ENCODE data around the gene ERN1. TPM values are rescaled to one million over a fixed set of nuclear protein-coding genes. Genes with fewer than 3 reads are reported as not detected.

ERN1 gene
- total RNA-seq, 1 donor from 2014 or later = 20.6 TPM

- no peaks in the 10 kb centered on the region for H3K27me3 Mint-ChIP-seq (ENCODE audit: low read depth)
- H3K27ac Mint-ChIP-seq = peak overlapping the region; percentile 64
- peaks cover 80% of the 10 kb centered on the region for H3K4me1 Mint-ChIP-seq
- TF ChIP-seq CTCF (IDR thresholded peaks at IDR 0.05; ENCODE audit: unreplicated experiment) = no peak
- H3K36me3 Mint-ChIP-seq = peaks cover 13% of the 10 kb centered on the region
- no peaks in the 10 kb centered on the region for H3K9me3 Mint-ChIP-seq
- no peak for DNase-seq (ENCODE audit: low spot score in 2 of 2, unreplicated experiment in 2 of 2)
- H3K4me3 Mint-ChIP-seq = no peak overlapping the region
These were observed 26.7 kb upstream of the ERN1 start for GRCh38 chr17:64156670-64157069.

- Mint-ChIP-seq H3K4me3 (no peak overlapping the region), H3K27ac (peak overlapping the region; percentile 69), H3K4me1 (peaks cover 75% of the 10 kb centered on the region), H3K36me3 (peaks cover 13% of the 10 kb centered on the region), H3K27me3 (ENCODE audit: low read depth) (no peaks in the 10 kb centered on the region), H3K9me3 (no peaks in the 10 kb centered on the region)
- no peak for TF ChIP-seq CTCF (IDR thresholded peaks at IDR 0.05; ENCODE audit: unreplicated experiment)
- no peak for DNase-seq (ENCODE audit: low spot score in 2 of 2, unreplicated experiment in 2 of 2)
These were observed 26.0 kb upstream of the ERN1 start for GRCh38 chr17:64155751-64156544.

- Mint-ChIP-seq H3K27ac (peak overlapping the region; percentile 76), H3K36me3 (peaks cover 13% of the 10 kb centered on the region), H3K9me3 (no peaks in the 10 kb centered on the region), H3K27me3 (ENCODE audit: low read depth) (no peaks in the 10 kb centered on the region), H3K4me3 (no peak overlapping the region), H3K4me1 (peaks cover 69% of the 10 kb centered on the region)
- TF ChIP-seq CTCF (IDR thresholded peaks at IDR 0.05; ENCODE audit: unreplicated experiment) = no peak
- DNase-seq (ENCODE audit: low spot score in 2 of 2, unreplicated experiment in 2 of 2) = no peak
These were observed 25.2 kb upstream of the ERN1 start for GRCh38 chr17:64155129-64155528.

GRCh38 chr17:64154717-64155116, 24.8 kb upstream of the ERN1 start:
- H3K36me3 Mint-ChIP-seq = peaks cover 13% of the 10 kb centered on the region
- H3K27me3 Mint-ChIP-seq (ENCODE audit: low read depth) = no peaks in the 10 kb centered on the region
- no peak overlapping the region for H3K4me3 Mint-ChIP-seq
- H3K4me1 Mint-ChIP-seq = peaks cover 66% of the 10 kb centered on the region
- no peak for DNase-seq (ENCODE audit: low spot score in 2 of 2, unreplicated experiment in 2 of 2)
- H3K27ac Mint-ChIP-seq = peak overlapping the region; percentile 76
- TF ChIP-seq CTCF (IDR thresholded peaks at IDR 0.05; ENCODE audit: unreplicated experiment) = no peak
- no peaks in the 10 kb centered on the region for H3K9me3 Mint-ChIP-seq

- DNase-seq (ENCODE audit: low spot score in 2 of 2, unreplicated experiment in 2 of 2) = no peak
- Mint-ChIP-seq H3K27ac (peak overlapping the region; percentile 76), H3K27me3 (ENCODE audit: low read depth) (no peaks in the 10 kb centered on the region), H3K36me3 (peaks cover 13% of the 10 kb centered on the region), H3K4me1 (peaks cover 61% of the 10 kb centered on the region), H3K9me3 (no peaks in the 10 kb centered on the region), H3K4me3 (no peak overlapping the region)
- TF ChIP-seq CTCF (IDR thresholded peaks at IDR 0.05; ENCODE audit: unreplicated experiment) = no peak
These were observed 24.4 kb upstream of the ERN1 start for GRCh38 chr17:64154313-64154695.
